Endothelial cell of umbilical vein (primary cell): ENCODE results near the gene CUL3. TPM values are rescaled to one million over a fixed set of nuclear protein-coding genes. Genes with fewer than 3 reads are reported as not detected.

Source experiments
- BruUV-seq: library from RNA; stranded (reverse); fragments of 400-500 nt; replicated peaks from 2 replicates; lab custom pipeline; 2021; lab: Mats Ljungman, UMichigan
- CTCF ChIA-PET: fragments of 300-600, 350-600 bp; sonication (Branson Sonifier 250); formaldehyde crosslinking; loops from one replicate; lab custom pipeline; 2021; ENCODE audit warnings: antibody characterized with exemption, inconsistent platforms; lab: Charles Lee
- POLR2A ChIA-PET: fragments of 300-600, 350-600 bp; sonication (Branson Sonifier 250); formaldehyde crosslinking; loops from one replicate; lab custom pipeline; 2021; ENCODE audit warnings: antibody characterized with exemption, inconsistent platforms; lab: Charles Lee
- DNase-seq: peaks from one replicate; pipeline ENCODE4 v3.0.0-alpha.2; 2011; ENCODE audit warnings: low read depth, low spot score
- FAIRE-seq: peaks from 2 replicates; lab custom pipeline; 2011; peaks lifted over from hg19 to GRCh38; lab: Jason Lieb, UNC
- H2AFZ ChIP-seq: 2 replicates; pipeline ENCODE4 v1.6.0; 2012; ENCODE audit warnings: low read depth, low read length, control low read depth, inconsistent platforms
- H3K27ac ChIP-seq: 2 replicates; pipeline ENCODE4 v1.5.1; 2011; ENCODE audit warnings: low read depth, mild to moderate bottlenecking, control low read depth, low read length, moderate library complexity; ENCODE audit not compliant: insufficient read depth
- H3K27me3 ChIP-seq, 2 experiments: 2 replicates each; pipeline versions ENCODE4 v1.6.0 to v1.6.1; 2011; ENCODE audit warnings: low read length in 2 of 2, mixed read lengths in 1 of 2; ENCODE audit not compliant: control insufficient read depth in 2 of 2, insufficient read depth in 2 of 2
- H3K36me3 ChIP-seq, 2 experiments: 2 replicates in 1 of 2; 3 replicates in 1 of 2; pipeline ENCODE4 v1.5.1; 2011; ENCODE audit warnings: low read length in 2 of 2, mild to moderate bottlenecking in 1 of 2, moderate library complexity in 1 of 2; ENCODE audit not compliant: control insufficient read depth in 2 of 2, insufficient read depth in 2 of 2; ENCODE audit errors: extremely low read depth in 1 of 2
- H3K4me1 ChIP-seq: 3 replicates; pipeline ENCODE4 v1.5.1; 2011; ENCODE audit warnings: mild to moderate bottlenecking, low read length; ENCODE audit not compliant: control insufficient read depth, insufficient read depth; ENCODE audit errors: extremely low read depth
- H3K4me2 ChIP-seq: 2 replicates; pipeline ENCODE4 v1.6.1; 2011; ENCODE audit warnings: low read length, control low read depth, mixed read lengths; ENCODE audit not compliant: insufficient read depth
- H3K4me3 ChIP-seq, 3 experiments: fragments of 200-600 bp in 1 of 3; sonication (generic), shearing (Covaris generic) in 1 of 3; replicated peaks in 1 of 3; 2 replicates each; pipeline ENCODE4 v1.5.1; 2011 to 2016; ENCODE audit warnings: control low read depth in 3 of 3, low read length in 3 of 3, mild to moderate bottlenecking in 2 of 3, inconsistent platforms in 1 of 3, low read depth in 1 of 3, moderate library complexity in 1 of 3; ENCODE audit not compliant: insufficient read depth in 1 of 3
- H3K79me2 ChIP-seq: 2 replicates; pipeline ENCODE4 v1.6.0; 2012; ENCODE audit warnings: low read length, inconsistent platforms; ENCODE audit not compliant: control insufficient read depth, insufficient read depth
- H3K9ac ChIP-seq: replicated peaks from 2 replicates; pipeline ENCODE3; 2011; ENCODE audit warnings: low read length, control low read depth; ENCODE audit not compliant: insufficient read depth; ENCODE audit errors: extremely low read depth
- H3K9me1 ChIP-seq: replicated peaks from 3 replicates; pipeline ENCODE4 v1.6.0; 2011; ENCODE audit warnings: mild to moderate bottlenecking, low read length; ENCODE audit not compliant: control insufficient read depth, insufficient read depth; ENCODE audit errors: extremely low read depth
- H3K9me3 ChIP-seq: replicated peaks from 2 replicates; pipeline ENCODE4 v1.5.1; 2012; ENCODE audit warnings: low read length, inconsistent platforms; ENCODE audit not compliant: control insufficient read depth, insufficient read depth
- H4K20me1 ChIP-seq: replicated peaks from 2 replicates; pipeline ENCODE3; 2011; ENCODE audit warnings: mild to moderate bottlenecking, low read length; ENCODE audit not compliant: control insufficient read depth, insufficient read depth; ENCODE audit errors: extremely low read depth
- EZH2 ChIP-seq: IDR thresholded peaks from 2 replicates; pipeline ENCODE4 v1.6.1; 2012; ENCODE audit warnings: borderline replicate concordance, low read depth, mild to moderate bottlenecking, moderate library complexity, low read length, inconsistent platforms; ENCODE audit not compliant: severe bottlenecking
- FOS ChIP-seq: IDR thresholded peaks from 2 replicates; pipeline ENCODE4 v1.6.1; 2011; ENCODE audit warnings: mild to moderate bottlenecking, low read length, moderate library complexity, borderline replicate concordance; ENCODE audit not compliant: insufficient read depth
- GATA2 ChIP-seq: IDR thresholded peaks from 2 replicates; pipeline ENCODE4 v1.7.0; 2011; ENCODE audit warnings: low read depth, mild to moderate bottlenecking, moderate library complexity, mixed read lengths, low read length; ENCODE audit not compliant: insufficient read length, insufficient read depth
- JUN ChIP-seq: IDR thresholded peaks from 2 replicates; pipeline ENCODE4 v1.6.1; 2011; ENCODE audit warnings: borderline replicate concordance, low read depth; ENCODE audit not compliant: insufficient read length, insufficient read depth
- MYC ChIP-seq: IDR thresholded peaks from one replicate; pipeline ENCODE4 v1.6.1; 2011; ENCODE audit warnings: mild to moderate bottlenecking, low read depth, low read length
- POLR2A ChIP-seq: IDR thresholded peaks from 2 replicates; pipeline ENCODE4 v1.6.1; 2012; ENCODE audit warnings: low read depth, mild to moderate bottlenecking, control low read depth, low read length
- POLR2AphosphoS5 ChIP-seq: IDR thresholded peaks from 2 replicates; pipeline ENCODE4 v1.6.1; 2012; ENCODE audit warnings: low read depth, mild to moderate bottlenecking, control low read depth, low read length, moderate library complexity; ENCODE audit not compliant: insufficient read depth
- dilution Hi-C: fragments of 300-500 bp; cut with MboI; formaldehyde crosslinking; loops from one replicate; pipeline ENCODE4 v1.15.0; 2019; ENCODE audit warnings: low sequenced_read_pairs; ENCODE audit not compliant: extremely low pct_ligation_motif_present
- intact Hi-C: fragments of 100-400 bp; cut with micrococcal nuclease; formaldehyde crosslinking; loops from one replicate; pipeline ENCODE4 v1.10.0; 2022
- polyA plus RNA-seq, 4 experiments: library from polyadenylated mRNA; depleted of rRNA in 3 of 4; stranded (reverse) in 3 of 4; unstranded in 1 of 4; fragments of >200 nt; gene quantifications; 2 replicates each; pipeline versions ENCODE4 v1.2.1 to v1.2.3, GENCODE V29; 2011 to 2012; ENCODE audit warnings: missing spikeins in 1 of 4
- total RNA-seq: library from RNA; stranded (reverse); gene quantifications from 2 replicates; pipeline ENCODE4 v1.2.3, GENCODE V29; 2021
- TF ChIP-seq, protein P1 (sequence below), 2 donors: IDR thresholded peaks; 1 replicate in 1 of 2; 2 replicates in 1 of 2; pipeline ENCODE4 v1.5.1; 2011; ENCODE audit warnings: low read length in 2 of 2, mild to moderate bottlenecking in 2 of 2, moderate library complexity in 2 of 2, control low read depth in 1 of 2, inconsistent platforms in 1 of 2, low read depth in 1 of 2; ENCODE audit not compliant: insufficient read depth in 1 of 2; ENCODE audit errors: extremely low read depth in 1 of 2
- TF ChIP-seq, protein P2 (sequence below): IDR thresholded peaks from 2 replicates; pipeline ENCODE4 v1.6.1; 2011; ENCODE audit not compliant: insufficient read depth, insufficient read length

Gene CUL3
- total and polyA plus RNA-seq, 2 donors (not counting 3 experiments of a cell fraction or from before 2014, with no cell fraction given), result 22.7 to 82.3 TPM

DNA sequence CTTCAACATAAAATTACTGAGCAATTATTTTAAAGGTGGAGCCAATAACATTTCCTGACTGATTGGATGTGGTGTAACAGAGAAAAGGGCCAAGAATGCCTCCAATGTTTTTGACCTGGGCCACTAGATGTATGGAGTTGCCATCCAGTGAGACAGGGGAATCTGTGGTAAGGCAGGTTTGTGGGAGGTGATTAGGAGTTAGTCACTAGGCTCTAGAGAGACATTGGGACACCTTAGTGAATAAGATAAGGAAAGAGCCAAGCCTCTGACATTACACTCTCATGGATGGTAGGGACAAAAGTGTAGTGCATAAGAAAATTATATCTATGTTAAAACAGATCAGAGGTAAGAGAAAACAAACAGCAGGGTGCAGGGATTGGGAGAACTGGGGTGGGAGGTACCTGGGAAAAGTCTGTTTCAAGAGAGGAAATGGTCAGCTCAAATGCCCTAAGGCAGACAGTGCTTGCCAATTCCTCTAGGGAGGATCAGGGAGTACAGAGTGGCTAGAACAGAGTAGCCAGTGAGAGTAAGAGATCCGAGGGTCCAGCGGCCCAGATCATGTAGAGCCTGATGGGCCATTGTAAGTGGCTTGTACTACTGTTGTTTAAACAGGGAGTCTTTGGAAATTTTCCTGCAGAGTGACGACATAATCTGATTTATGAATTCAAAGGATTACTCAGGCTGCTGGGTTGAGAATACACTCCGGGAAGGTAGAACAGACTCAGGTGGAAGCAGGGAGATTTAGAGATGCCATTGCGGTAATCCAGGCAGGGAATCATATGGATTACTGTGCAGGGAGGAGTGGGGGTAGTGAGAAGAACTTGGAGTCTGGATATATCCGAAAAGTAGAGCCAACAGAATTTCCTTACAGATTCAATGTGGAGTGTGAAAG lies 45.7 kb upstream of the CUL3 start:
- FAIRE-seq (no peak), DNase-seq (no peak)
- no peak overlapping the region for H3K4me3 ChIP-seq
- POLR2A ChIA-PET, result no interaction called here
- no peaks in the 10 kb centered on the region for H3K79me2 ChIP-seq
- no peaks in the 10 kb centered on the region for H3K9me3 ChIP-seq
- H3K36me3 ChIP-seq, result no peaks in the 10 kb centered on the region
- no peak overlapping the region for H2AFZ ChIP-seq
- H4K20me1 ChIP-seq, result no peaks in the 10 kb centered on the region
- CTCF ChIA-PET, result no interaction called here
- H3K4me2 ChIP-seq, result no peak overlapping the region
- TF ChIP-seq POLR2A (no peak), EZH2 (no peak), FOS (no peak), GATA2 (no peak), JUN (no peak), POLR2AphosphoS5 (no peak), MYC (no peak)
- TF ChIP-seq, protein P1, sequence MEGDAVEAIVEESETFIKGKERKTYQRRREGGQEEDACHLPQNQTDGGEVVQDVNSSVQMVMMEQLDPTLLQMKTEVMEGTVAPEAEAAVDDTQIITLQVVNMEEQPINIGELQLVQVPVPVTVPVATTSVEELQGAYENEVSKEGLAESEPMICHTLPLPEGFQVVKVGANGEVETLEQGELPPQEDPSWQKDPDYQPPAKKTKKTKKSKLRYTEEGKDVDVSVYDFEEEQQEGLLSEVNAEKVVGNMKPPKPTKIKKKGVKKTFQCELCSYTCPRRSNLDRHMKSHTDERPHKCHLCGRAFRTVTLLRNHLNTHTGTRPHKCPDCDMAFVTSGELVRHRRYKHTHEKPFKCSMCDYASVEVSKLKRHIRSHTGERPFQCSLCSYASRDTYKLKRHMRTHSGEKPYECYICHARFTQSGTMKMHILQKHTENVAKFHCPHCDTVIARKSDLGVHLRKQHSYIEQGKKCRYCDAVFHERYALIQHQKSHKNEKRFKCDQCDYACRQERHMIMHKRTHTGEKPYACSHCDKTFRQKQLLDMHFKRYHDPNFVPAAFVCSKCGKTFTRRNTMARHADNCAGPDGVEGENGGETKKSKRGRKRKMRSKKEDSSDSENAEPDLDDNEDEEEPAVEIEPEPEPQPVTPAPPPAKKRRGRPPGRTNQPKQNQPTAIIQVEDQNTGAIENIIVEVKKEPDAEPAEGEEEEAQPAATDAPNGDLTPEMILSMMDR (IDR thresholded peaks at IDR 0.05; ENCODE audit: extremely low read depth in 1 of 2, insufficient read depth in 1 of 2, low read depth in 1 of 2, low read length in 2 of 2), result no peak
- TF ChIP-seq, protein P2, sequence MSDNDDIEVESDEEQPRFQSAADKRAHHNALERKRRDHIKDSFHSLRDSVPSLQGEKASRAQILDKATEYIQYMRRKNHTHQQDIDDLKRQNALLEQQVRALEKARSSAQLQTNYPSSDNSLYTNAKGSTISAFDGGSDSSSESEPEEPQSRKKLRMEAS, result no peak
- BruUV-seq, result no TSS peak
- no peaks in the 10 kb centered on the region for H3K4me1 ChIP-seq
- no peaks in the 10 kb centered on the region for H3K27me3 ChIP-seq
- dilution Hi-C loops (no loop called here), intact Hi-C loops (no loop called here)
- no peak overlapping the region for H3K9ac ChIP-seq
- no peaks in the 10 kb centered on the region for H3K9me1 ChIP-seq
- H3K27ac ChIP-seq, result no peak overlapping the region
